HG02588 (cell line): Measurements from ENCODE around the gene IFT20.
"Not testable (repeated sequence)": the region's sequence is repeated elsewhere in the genome, so short reads cannot be mapped to it uniquely, and the experiment has no call there.

ENCODE experiments used
- ATAC-seq: cut with Tn5 transposase; IDR thresholded peaks from one replicate; pipeline ENCODE4 v1.9.1; 2021; ENCODE audit warnings: mild to moderate bottlenecking, moderate library complexity; ENCODE audit not compliant: unreplicated experiment

IFT20 gene

GRCh38 chr17:28364665-28365363, 29.5 kb upstream of the IFT20 start, which contains the start of gene SEBOX:
TSS of gene SEBOX (minus strand) at chr17:28365199. CDS start at chr17:28365151, 48 bp downstream.
- ATAC-seq = no peak

- no peak for ATAC-seq
These were observed 28.7 kb upstream of the IFT20 start for GRCh38 chr17:28363776-28364650.

- no peak for ATAC-seq
These were observed 27.9 kb upstream of the IFT20 start for GRCh38 chr17:28363186-28363585.

GRCh38 chr17:28357901-28358197, 22.6 kb upstream of the IFT20 start:
- no peak for ATAC-seq

- ATAC-seq = peak; percentile 95
These were observed 22.0 kb upstream of the IFT20 start, which contains the start of gene POLDIP2 for GRCh38 chr17:28357061-28357900. TSS of gene POLDIP2 (minus strand) at chr17:28357527. CDS start at chr17:28357448, 79 bp downstream.

- no peak for ATAC-seq
These were observed 15.0 kb upstream of the IFT20 start for GRCh38 chr17:28350271-28350670.

GRCh38 chr17:28348979-28349378, 13.7 kb upstream of the IFT20 start:
- no peak for ATAC-seq

GRCh38 chr17:28347261-28347891, 12.1 kb upstream of the IFT20 start:
- ATAC-seq = no peak

GRCh38 chr17:28346746-28347246, 11.5 kb upstream of the IFT20 start:
- ATAC-seq = no peak

- no peak for ATAC-seq
These were observed 10.9 kb upstream of the IFT20 start for GRCh38 chr17:28346199-28346580.

GRCh38 chr17:28345419-28346198, 10.3 kb upstream of the IFT20 start:
- ATAC-seq = no peak

- no peak for ATAC-seq
These were observed 9.2 kb upstream of the IFT20 start for GRCh38 chr17:28344435-28344901.

GRCh38 chr17:28344011-28344410, 8.7 kb upstream of the IFT20 start:
- no peak for ATAC-seq

- no peak for ATAC-seq
These were observed 8.2 kb upstream of the IFT20 start for GRCh38 chr17:28343491-28343932.

GRCh38 chr17:28342313-28342712, 7.0 kb upstream of the IFT20 start:
- ATAC-seq = no peak

- no peak for ATAC-seq
These were observed 6.2 kb upstream of the IFT20 start for GRCh38 chr17:28341516-28341915.

- no peak for ATAC-seq
These were observed 5.1 kb upstream of the IFT20 start for GRCh38 chr17:28340374-28340773.

GRCh38 chr17:28339431-28339830, 4.2 kb upstream of the IFT20 start:
- no peak for ATAC-seq

GRCh38 chr17:28338769-28339212, 3.5 kb upstream of the IFT20 start:
- ATAC-seq = not testable (repeated sequence)
